ENCODE data around the gene NMUR1.

The NMUR1 gene

DNA sequence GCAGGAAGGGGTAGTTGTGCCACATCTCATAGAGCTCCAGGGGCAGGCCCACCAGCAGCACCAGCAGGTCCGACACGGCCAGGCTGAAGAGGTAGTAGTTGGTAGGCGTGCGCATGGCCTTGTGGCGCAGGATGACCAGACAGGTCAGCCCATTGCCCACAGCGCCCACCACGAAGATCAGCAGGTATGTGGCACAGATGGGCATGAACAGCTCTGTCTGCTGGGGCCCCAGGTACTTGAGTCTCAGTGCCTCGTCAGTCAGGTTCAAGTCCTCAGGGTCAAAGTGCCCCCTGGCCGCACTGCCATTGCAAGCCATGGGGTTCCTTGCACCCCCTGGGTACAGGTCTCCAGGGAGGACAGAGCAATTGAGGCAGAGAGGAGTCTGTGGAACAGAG is 1.6 kb downstream of the NMUR1 start:
- DNase-seq (ENCODE audit: low read depth), result no peak
- no peak overlapping the region for H3K4me3 ChIP-seq (ENCODE audit: low read length)
- TF ChIP-seq, protein P1, sequence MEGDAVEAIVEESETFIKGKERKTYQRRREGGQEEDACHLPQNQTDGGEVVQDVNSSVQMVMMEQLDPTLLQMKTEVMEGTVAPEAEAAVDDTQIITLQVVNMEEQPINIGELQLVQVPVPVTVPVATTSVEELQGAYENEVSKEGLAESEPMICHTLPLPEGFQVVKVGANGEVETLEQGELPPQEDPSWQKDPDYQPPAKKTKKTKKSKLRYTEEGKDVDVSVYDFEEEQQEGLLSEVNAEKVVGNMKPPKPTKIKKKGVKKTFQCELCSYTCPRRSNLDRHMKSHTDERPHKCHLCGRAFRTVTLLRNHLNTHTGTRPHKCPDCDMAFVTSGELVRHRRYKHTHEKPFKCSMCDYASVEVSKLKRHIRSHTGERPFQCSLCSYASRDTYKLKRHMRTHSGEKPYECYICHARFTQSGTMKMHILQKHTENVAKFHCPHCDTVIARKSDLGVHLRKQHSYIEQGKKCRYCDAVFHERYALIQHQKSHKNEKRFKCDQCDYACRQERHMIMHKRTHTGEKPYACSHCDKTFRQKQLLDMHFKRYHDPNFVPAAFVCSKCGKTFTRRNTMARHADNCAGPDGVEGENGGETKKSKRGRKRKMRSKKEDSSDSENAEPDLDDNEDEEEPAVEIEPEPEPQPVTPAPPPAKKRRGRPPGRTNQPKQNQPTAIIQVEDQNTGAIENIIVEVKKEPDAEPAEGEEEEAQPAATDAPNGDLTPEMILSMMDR (conservative IDR thresholded peaks at IDR 0.05; ENCODE audit: low read length), result no peak

DNA sequence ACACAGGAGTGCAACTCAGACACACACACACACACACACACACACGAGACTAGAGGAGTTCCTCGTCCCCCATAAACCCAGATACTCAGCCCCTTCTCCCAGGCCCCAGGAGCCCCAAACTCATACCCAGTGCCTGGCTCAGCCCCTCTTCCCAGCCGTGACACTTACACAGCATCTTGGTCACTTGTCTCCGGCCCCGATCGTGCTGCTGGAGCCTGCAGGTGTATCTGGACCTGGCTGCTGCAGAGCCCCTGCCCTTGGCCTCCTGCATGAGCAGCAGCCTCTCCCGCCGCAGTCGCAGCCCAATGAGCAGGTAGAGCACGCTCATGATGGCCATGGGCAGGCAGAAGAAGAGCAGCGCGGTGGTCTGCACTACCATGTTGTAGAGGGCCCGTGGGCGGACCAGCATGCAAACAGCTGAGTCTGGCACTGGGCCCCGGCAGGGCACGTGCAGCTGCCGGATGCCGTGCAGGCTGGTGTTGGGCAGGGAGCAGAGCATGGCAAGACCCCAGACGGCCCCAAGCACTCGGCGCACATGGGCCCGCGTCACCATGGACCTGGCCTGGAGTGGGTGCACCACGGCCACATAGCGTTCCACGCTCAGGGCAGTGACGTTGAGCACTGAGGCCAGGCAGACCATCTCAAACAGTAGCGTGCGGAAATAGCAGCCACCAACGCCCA is 2.1 kb downstream of the NMUR1 start:
- TF ChIP-seq, protein P1 (conservative IDR thresholded peaks at IDR 0.05; ENCODE audit: low read length), result no peak
- no peak overlapping the region for H3K4me3 ChIP-seq (ENCODE audit: low read length)
- DNase-seq (ENCODE audit: low read depth), result no peak

DNA sequence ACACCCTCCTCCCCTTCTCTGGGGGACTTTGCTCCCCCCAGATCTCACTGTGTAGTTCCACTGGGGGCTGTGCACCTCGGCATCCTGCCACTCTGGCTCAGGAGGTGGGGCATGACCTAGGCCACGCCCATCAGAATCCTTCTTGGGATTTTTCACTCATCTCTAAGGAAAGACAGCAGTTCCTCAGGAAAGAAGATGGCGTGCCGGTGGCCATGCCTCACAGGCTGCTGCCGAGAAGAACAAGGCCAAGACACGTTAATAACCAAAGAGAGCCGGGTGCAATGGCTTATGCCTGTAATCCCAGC is 3.2 kb downstream of the NMUR1 start:
- TF ChIP-seq, protein P1 (conservative IDR thresholded peaks at IDR 0.05; ENCODE audit: low read length), result no peak
- no peak overlapping the region for H3K4me3 ChIP-seq (ENCODE audit: low read length)
- DNase-seq (ENCODE audit: low read depth), result no peak

DNA sequence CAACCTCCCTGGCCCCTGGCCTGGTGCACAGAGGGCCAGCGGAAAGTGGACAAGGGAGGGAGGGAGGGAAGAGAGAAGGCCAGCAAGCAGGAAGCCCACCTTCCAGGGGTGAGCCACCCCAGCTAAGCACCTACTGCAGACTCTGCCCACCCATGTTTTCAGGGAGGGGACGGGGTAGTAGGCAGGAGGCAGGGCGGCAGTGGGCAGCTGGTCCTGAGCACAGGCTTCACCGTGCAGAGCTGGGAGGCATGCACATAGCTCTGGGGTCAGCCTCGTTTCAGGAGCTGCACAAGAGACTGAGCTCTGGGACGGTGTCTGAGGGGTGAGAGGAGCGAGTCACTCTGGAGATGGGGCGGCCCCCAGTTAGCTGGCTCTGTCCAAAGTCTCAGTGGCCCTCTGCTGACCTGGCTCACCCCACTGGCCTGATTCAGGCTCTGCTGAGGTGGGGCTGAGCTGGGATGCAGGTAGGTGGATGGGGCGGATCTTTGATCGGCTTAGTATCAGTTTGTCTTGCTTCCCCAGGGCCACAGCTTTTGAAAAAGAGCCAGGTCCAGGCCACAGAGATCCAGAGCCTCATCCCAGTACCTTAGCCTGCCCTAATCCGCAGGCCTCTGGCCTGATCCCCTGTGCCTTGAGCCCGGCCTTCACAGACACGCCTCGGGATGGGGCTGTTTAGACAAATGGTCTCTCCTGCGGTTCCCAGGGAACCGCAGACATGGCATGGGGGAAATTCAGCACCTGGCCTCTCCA is 3.7 kb downstream of the NMUR1 start:
- no peak for DNase-seq (ENCODE audit: low read depth)
- H3K4me3 ChIP-seq (ENCODE audit: low read length), result no peak overlapping the region
- TF ChIP-seq, protein P1 (conservative IDR thresholded peaks at IDR 0.05; ENCODE audit: low read length), result no peak

DNA sequence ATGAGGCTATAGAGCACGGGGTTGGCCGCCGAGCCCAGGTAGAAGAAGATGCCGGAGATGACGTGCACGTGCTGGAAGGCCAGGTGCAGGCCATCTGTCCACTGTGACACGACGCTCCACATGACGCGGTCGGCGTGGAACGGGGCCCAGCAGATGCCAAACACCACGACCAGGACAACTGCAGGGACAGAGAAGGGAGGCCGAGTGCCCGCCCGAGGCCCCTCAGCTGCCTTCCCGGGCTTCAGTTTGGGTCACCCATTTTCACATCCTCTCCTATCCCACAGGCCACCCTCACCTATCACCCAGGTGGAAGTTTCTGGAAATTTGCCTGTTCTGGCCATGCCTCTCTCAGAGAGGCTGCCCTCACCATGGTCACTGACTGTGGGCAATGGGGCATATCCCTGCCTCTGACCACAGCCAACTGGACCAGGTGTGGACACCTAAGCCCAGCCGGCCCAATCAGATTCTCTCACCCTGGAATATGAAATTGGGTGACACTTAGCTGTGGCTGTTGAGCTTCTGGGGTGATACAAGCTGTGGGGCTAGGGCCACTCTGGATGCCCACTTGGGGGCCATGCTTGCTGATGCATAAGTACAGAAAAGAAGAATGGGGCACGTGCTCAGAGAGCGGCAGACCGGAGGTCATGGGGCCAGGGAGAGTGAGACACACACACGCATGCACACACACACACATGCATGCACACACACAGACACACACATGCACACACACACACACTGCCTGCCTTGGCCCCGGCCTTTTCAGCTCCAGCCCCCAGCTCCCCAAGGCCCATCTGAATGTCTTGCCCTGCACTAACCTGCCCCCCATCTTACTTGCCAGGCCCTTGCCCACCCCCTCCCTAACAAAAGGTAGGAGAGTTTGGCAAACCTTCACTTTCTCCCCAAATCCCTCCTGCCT is 4.7 kb downstream of the NMUR1 start:
- no peak for DNase-seq (ENCODE audit: low read depth)
- H3K4me3 ChIP-seq (ENCODE audit: low read length), result no peak overlapping the region
- TF ChIP-seq, protein P1 (conservative IDR thresholded peaks at IDR 0.05; ENCODE audit: low read length), result no peak

DNA sequence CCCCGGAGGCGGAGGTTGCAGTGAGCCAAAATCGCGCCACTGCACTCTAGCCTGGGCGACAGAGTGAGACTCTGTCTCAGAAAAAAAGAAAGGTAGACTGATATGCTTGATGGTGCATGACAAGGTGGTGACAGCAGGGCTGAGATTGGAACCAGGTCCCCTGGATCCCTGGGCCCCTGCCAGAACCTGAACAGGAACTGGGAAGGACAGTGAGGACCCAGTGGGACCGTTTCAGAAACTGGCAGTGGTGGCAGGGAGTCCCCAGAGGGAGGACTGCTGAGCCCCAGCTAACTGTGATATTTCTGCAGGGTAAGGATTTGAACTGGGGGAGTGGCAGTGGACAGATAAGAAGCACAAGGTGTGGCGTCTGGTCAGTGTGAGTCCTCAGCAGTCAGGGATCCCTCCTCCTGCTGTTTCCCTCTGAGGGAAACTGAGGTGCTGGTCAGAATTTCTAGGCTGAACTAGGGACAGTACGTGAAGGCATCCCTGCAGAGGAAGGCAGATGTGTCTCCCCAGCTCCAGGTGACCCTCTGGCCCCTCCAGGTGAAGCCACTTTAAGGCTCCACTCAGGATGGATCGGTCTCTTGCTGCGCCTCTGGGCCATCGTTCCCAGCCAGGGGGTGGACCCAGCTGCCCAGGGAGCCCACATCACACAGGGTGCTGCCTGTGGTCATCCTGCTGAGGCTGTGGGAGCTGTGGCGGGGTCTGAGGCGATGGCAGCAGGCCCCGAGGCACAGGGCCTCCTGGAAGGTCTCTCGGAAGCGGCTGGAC is 5.6 kb downstream of the NMUR1 start:
- H3K4me3 ChIP-seq (ENCODE audit: low read length), result no peak overlapping the region
- TF ChIP-seq, protein P1 (conservative IDR thresholded peaks at IDR 0.05; ENCODE audit: low read length), result no peak
- no peak for DNase-seq (ENCODE audit: low read depth)
